Caki2 (cell line): ENCODE measurements around the gene TFEC. TPM values are rescaled to one million over a fixed set of nuclear protein-coding genes. Genes with fewer than 3 reads are reported as not detected.
"Not testable (repeated sequence)": the region's sequence is repeated elsewhere in the genome, so short reads cannot be mapped to it uniquely, and the experiment has no call there.

Experiments
- DNase-seq: peaks from one replicate; pipeline ENCODE4 v3.0.0-alpha.2; 2015; ENCODE audit warnings: low read depth
- in situ Hi-C: cut with HindIII; loops from 2 replicates; pipeline ENCODE4 v1.10.0; 2016; ENCODE audit warnings: low sequenced_read_pairs, low pct_unique_long_range_greater_than_20kb, mixed read lengths
- total RNA-seq: library from RNA; depleted of rRNA; stranded (reverse); fragments of >200 nt; shearing (Covaris generic); gene quantifications from 2 replicates; pipeline ENCODE4 v1.2.3, GENCODE V29; 2014; ENCODE audit warnings: low replicate concordance

TFEC gene
- total RNA-seq, 1 experiment from 2014 or later, result not detected

- in situ Hi-C loops, result no loop called here
- peak; percentile 23 for DNase-seq
Measured at GRCh38 chr7:115941703-115942268, 88.8 kb downstream of the TFEC start.

GRCh38 chr7:115940460-115941060 is 90.0 kb downstream of the TFEC start:
- no peak for DNase-seq
- in situ Hi-C loops, result no loop called here

DNA sequence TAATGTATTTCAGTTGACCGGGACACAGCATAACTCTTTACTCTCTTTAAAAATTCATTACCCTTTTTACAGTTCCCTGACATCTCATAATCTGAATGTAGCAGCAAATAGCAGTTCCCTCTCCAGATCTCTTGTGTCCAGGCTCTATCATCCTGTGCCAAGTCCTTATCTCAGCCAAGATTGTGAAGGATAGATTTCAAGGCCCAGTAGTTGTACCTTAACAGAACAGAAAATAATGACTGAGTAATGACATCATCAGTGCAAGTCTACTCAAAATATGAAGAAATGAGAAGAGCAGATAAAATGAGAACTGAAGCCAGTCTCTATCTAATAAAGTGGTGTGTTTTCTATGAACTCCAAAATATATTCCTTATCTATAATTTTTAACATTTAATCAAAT is 92.6 kb downstream of the TFEC start:
- in situ Hi-C loops, result no loop called here
- DNase-seq, result no peak

DNA sequence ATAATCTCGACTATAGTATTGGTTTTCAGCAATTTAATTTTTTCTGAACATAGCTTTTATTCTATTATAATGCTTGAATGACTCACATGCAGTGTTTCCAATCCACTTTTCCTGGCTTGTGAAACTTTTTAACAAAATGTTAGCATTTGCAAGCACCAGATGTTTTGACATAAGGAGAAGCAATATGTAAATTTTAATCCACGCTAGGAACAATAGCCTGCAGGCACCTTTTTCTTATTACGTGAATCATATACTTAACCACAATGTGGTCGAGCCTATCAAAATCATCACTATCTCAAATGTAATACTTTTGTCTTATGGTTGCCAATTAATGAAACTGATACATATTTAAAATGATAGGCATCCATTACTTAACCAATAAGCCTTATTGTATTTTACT is 97.1 kb downstream of the TFEC start:
- in situ Hi-C loops, result no loop called here

GRCh38 chr7:115932880-115933279 is 97.7 kb downstream of the TFEC start:
- in situ Hi-C loops, result no loop called here
- no peak for DNase-seq

More for the DNA sequence above, 97.1 kb downstream of the TFEC start:
- no peak for DNase-seq

DNA sequence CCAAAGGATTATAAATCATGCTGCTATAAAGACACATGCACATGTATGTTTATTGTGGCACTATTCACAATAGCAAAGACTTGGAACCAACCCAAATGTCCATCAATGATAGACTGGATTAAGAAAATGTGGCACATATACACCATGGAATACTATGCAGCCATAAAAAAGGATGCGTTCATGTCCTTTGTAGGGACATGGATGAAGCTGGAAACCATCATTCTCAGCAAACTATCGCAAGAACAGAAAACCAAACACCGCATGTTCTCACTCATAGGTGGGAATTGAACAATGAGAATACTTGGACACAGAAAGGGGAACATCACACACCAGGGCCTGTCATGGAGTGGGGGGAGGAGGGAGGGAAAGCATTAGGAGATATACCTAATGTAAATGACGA is 100.4 kb downstream of the TFEC start:
- in situ Hi-C loops, DNase-seq: not testable (repeated sequence)

DNA sequence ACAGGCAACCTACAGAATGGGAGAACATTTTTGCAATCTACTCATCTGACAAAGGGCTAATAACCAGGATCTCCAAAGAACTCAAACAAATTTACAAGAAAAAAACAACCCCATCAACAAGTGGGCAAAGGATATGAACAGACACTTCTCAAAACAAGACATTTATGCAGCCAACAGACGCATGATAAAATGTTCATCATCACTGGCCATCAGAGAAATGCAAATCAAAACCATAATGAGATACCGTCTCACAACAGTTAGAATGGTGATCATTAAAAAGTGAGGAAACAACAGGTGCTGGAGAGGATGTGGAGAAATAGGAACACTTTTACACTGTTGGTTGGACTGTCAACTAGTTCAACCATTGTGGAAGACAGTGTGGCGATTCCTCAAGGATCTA is 100.8 kb downstream of the TFEC start:
- in situ Hi-C loops, DNase-seq: not testable (repeated sequence)

- in situ Hi-C loops, result no loop called here
- DNase-seq, result no peak
Measured at GRCh38 chr7:115924411-115924810, 106.2 kb downstream of the TFEC start.

GRCh38 chr7:115920367-115920766 is 110.2 kb downstream of the TFEC start:
- in situ Hi-C loops, result no loop called here
- DNase-seq, result no peak

DNA sequence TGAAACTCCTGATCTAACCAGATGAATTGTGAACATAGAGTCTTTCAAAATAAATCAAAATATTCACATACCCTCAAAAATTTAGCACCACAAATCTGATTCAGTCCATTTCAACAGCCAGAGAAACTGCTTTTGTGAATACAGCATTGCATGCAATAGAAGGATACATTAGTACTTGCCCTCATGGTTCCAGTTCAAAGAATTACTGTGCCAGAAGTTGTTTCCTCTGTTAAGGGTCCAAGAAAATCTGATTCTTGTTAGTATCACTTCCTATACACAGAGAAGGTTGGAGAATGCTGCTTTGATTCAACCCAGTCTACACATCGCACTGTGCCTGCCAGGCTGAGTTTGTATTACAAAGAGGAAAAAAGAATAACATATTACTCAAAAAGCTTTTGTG is 115.6 kb downstream of the TFEC start:
- in situ Hi-C loops, result no loop called here
- DNase-seq, result no peak

DNA sequence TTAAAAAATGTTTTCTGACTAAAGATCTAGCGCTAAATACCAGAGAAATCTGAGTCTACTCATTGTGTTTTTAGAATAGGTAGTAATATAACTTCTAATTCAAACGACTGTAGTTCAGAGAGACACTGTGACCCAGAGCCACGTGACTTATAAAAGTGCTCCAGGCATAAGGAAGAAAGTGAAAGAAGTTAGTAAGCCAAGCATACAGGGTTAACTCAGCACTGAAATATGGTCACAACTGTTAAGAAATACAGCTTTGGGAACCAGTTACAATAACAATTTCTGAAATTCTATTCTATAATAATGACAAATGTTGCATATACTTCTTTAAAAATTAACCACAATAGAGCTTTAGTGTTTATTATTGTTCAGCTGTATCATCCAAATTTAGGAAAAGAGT is 119.1 kb downstream of the TFEC start:
- in situ Hi-C loops, result no loop called here
- no peak for DNase-seq

DNA sequence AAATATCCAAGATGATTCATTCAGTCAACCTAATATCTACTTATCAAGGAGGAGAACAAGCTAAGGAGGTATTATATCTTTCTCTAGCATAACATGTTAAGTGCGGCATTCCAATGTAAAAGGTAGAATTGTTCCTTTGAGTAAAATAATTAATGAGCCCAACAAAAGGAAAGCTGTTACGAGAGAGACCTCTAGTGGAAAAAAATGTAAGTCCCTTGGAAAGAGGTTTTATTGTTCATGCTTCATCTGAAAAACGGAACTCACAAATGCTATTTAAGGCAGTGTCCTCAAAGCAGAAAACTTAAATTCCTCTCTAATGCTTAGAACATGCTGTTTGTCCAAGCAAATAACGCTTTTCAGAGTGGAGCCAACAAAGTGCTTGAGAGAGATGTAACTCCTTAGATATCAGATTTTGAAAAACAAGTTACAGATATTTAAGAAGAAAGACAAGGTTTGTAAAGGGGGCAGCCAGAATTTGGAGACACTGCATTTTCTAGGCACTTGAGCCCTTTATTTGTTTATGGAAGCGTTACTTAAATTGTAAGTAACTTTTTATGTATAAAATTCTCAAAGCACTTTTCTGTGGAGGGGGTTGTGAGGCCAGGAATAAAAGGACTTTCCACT is 119.9 kb downstream of the TFEC start:
- DNase-seq, result peak; percentile 48
- in situ Hi-C loops, result no loop called here

DNA sequence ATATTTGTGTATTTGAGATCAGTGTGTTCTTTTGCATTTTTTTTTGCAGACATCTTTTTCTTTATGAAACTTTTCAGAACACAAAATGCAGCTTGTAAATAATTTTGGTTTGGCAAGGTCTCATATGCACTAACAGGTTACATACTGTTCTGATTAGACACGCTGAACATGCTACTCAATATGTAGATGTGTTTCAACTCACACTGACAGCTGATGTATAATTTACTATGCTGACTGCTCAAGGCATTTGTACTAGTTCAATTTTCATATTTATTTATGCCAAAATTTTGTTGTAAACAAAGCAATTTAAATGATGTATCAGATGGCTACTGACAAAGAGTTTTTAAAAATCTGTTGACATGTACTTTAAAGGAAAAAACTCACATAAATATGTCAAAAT is 123.8 kb downstream of the TFEC start:
- in situ Hi-C loops, result no loop called here
- DNase-seq, result no peak

DNA sequence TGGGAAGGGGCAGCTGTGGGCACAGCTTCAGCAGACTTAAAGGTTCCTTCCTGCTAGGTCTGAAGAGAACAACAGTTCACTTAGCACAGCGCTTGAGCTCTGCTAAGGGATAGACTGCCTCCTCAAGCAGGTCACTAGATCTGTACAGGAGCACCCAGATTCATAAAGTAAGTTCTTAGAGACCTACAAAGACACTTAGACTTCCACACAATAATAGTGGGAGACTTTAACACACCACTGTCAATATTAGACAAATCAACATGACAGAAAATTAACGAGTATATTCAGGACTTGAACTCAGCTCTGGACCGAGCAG is 140.9 kb downstream of the TFEC start:
- in situ Hi-C loops, result no loop called here
- no peak for DNase-seq

DNA sequence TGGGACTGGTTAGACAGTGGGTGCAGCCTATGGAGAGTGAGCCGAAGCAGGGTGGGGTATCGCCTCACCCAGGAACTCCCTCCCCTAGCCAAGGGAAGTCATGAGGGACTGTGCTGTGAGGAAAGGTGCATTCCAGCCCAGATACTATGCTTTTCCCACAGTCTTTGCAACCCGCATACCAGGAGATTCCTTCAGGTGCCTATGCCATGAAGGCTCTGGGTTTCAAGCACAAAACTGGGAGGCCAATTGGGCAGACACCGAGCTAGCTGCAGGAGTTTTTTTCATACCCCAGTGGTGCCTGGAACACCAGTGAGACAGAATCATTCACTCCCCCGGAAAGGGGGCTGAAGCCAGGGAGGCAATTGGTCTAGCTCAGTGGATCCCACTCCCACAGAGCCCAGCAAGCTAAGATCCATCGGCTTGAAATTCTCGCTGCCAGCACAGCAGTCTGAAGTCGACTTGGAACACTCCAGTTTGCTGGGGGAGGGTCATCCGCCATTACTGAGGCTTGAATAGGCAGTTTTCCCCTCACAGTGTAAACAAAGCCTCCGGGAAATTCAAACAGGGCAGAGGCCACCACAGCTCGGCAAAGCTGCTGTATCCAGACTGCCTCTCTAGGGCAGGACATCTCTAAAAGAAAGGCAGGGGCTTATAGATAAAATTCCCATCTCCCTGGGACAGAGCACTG is 141.4 kb downstream of the TFEC start:
- DNase-seq, result no peak
- in situ Hi-C loops, result no loop called here

DNA sequence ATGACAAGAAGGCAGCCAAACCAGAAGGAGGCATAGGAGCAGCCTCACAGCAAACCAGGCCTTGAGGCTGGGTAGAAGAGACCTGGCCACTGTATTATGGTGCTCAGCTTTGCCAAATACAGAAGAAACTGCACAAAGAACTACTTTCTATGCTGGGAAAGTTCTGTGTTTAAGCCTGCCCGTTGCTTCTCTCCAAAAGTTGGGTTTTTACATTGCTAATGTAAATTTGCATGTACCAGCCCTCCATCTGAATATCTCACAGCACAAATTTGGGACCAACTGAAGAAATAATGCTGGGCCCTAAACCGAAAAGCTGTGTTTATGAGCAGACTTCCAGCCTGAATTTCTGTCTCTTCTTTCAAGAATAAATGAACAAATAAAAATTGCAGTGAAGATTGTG is 145.0 kb downstream of the TFEC start:
- DNase-seq, result no peak
- in situ Hi-C loops, result no loop called here
